Adrenal gland (tissue), 12 donors: Measurements from ENCODE around the gene MVB12B. TPM values are rescaled to one million over a fixed set of nuclear protein-coding genes. Genes with fewer than 3 reads are reported as not detected.

Experiments used
- DNase-seq, 7 donors: peaks; one replicate each; pipeline ENCODE4 v3.0.0-alpha.2; 2019 to 2020
- H3K27ac ChIP-seq, 5 donors: fragments of 200-600 bp; sonication (generic) in 4 of 5; 1 replicate in 3 of 5; 2 replicates in 2 of 5; pipeline versions ENCODE4 v1.5.1 to v1.8.0; 2016 to 2020; ENCODE audit warnings: mild to moderate bottlenecking in 1 of 5
- H3K27me3 ChIP-seq: fragments of 200-600 bp; 2 replicates; pipeline ENCODE4 v1.8.0; 2021
- H3K36me3 ChIP-seq, 2 donors: fragments of 200-600 bp; replicated peaks in 1 of 2; 1 replicate in 1 of 2; 2 replicates in 1 of 2; pipeline versions ENCODE4 v1.5.1 to v1.8.0; 2018 to 2022
- H3K4me1 ChIP-seq, 2 donors: fragments of 200-600 bp; replicated peaks in 1 of 2; 1 replicate in 1 of 2; 2 replicates in 1 of 2; pipeline versions ENCODE4 v1.5.1 to v1.8.0; 2018 to 2021
- H3K4me3 ChIP-seq, 4 donors: fragments of 200-600 bp; sonication (generic) in 3 of 4; one replicate each; pipeline ENCODE4 v1.5.1; 2016 to 2018
- H3K9me3 ChIP-seq, 3 donors: fragments of 200-600 bp; sonication (generic) in 1 of 3; replicated peaks in 1 of 3; 1 replicate in 2 of 3; 2 replicates in 1 of 3; pipeline versions ENCODE4 v1.5.1 to v1.8.0; 2016 to 2021
- CTCF ChIP-seq, 6 experiments: fragments of 450-650 bp in 4 of 6; fragments of 200-600 bp in 2 of 6; sonication (generic) in 1 of 6; IDR thresholded peaks; 1 replicate in 5 of 6; 2 replicates in 1 of 6; pipeline versions ENCODE4 v1.5.1 to v1.8.0; 2016 to 2021; ENCODE audit warnings: antibody characterized with exemption in 6 of 6, mild to moderate bottlenecking in 2 of 6, moderate library complexity in 1 of 6
- POLR2A ChIP-seq, 2 donors: fragments of 450-650 bp; IDR thresholded peaks; one replicate each; pipeline ENCODE4 v1.6.1; 2017; ENCODE audit warnings: antibody characterized with exemption in 2 of 2, mild to moderate bottlenecking in 2 of 2, moderate library complexity in 1 of 2
- WGBS, 4 donors: extraction: QIAGEN DNeasy Blood & Tissue Kit in 2 of 4; methylation state at CpG; one replicate each; pipeline versions ENCODE4 v1.1.5 to v1.1.7; 2013 to 2017; 5-methylcytosine and 5-hydroxymethylcytosine counted together
- intact Hi-C, 2 donors: fragments of 100-400 bp; cut with DNase I; formaldehyde crosslinking; loops; one replicate each; pipeline versions ENCODE4 v1.14.1 to v1.15.0; 2022 to 2023
- polyA plus RNA-seq, 3 donors: library from polyadenylated mRNA; stranded (reverse); fragments of 200-250 nt in 2 of 3; fragments of 350-450 nt in 1 of 3; fragmentation: Illumina TruSeq in 1 of 3; extraction: RNeasy Lipid Tissue Mini Kit (QIAGEN cat#74804) in 1 of 3; gene quantifications; one replicate each; pipeline ENCODE4 v1.2.3, GENCODE V29; 2013 to 2014
- total RNA-seq, 9 donors: library from RNA; depleted of rRNA in 4 of 9; stranded (reverse); fragments of >200 nt in 4 of 9; fragments of 120-200 nt in 1 of 9; fragmentation: NEBNext Ultra II Directional in 1 of 9; extraction: Animal tissue kit (Norgen Biotek cat#: 25700) in 1 of 9; gene quantifications; one replicate each; pipeline versions ENCODE4 v1.1.0 to v1.2.4, GENCODE V29; 2013 to 2023
- donor health status: healthy with polysubstance abuse.
- donor health status: Bipolar disorder and iron deficiency.
- donor health status: DM: yes; HTN: yes; CAD: no.
- donor health status: DM: no; HTN: no; CAD: no.
- donor health status: DM: no; HTN: no; CAD: no.
- donor health status: DM: yes; HTN: yes; CAD: no.

The MVB12B gene
- total and polyA plus RNA-seq, 12 donors, result 3.7 to 20.5 (median 12.8) TPM

- Histone ChIP-seq H3K27ac (no peak overlapping the region), H3K27me3 (no peaks in the 10 kb centered on the region), H3K4me3 (no peak overlapping the region), H3K36me3 (peaks cover 0 to 13% of the 10 kb centered on the region in 2 donors), H3K4me1 (no peaks in the 10 kb centered on the region), H3K9me3 (no peaks in the 10 kb centered on the region)
- 70 to 76% (median 74%) methylated on average over 10 to 26 of the region's 26 CpGs for WGBS, 4 donors
- DNase-seq, result no peak
- intact Hi-C loops, result no loop called here
- TF ChIP-seq POLR2A (IDR thresholded peaks at IDR 0.05), result no peak
- no peak for TF ChIP-seq CTCF (IDR thresholded peaks at IDR 0.05)
Observed at GRCh38 chr9:126507318-126508109, 180.9 kb downstream of the MVB12B start.

GRCh38 chr9:126508171-126508591, 181.6 kb downstream of the MVB12B start:
- H3K9me3 ChIP-seq, result no peaks in the 10 kb centered on the region
- no peaks in the 10 kb centered on the region for H3K27me3 ChIP-seq
- no peak overlapping the region for H3K4me3 ChIP-seq
- H3K27ac ChIP-seq, result no peak overlapping the region
- intact Hi-C loops, result no loop called here
- 73 to 79% (median 76%) methylated on average over 12 of the region's 12 CpGs for WGBS, 4 donors
- TF ChIP-seq CTCF (IDR thresholded peaks at IDR 0.05), result no peak
- no peak for TF ChIP-seq POLR2A (IDR thresholded peaks at IDR 0.05)
- no peaks in the 10 kb centered on the region for H3K4me1 ChIP-seq
- no peak for DNase-seq
- peaks cover 0 to 13% of the 10 kb centered on the region in 2 donors for H3K36me3 ChIP-seq

GRCh38 chr9:126508928-126509327, 182.3 kb downstream of the MVB12B start:
- intact Hi-C loops, result no loop called here
- TF ChIP-seq CTCF (IDR thresholded peaks at IDR 0.05) (no peak), POLR2A (IDR thresholded peaks at IDR 0.05) (no peak)
- H3K36me3 ChIP-seq, result peaks cover 0 to 6% of the 10 kb centered on the region in 2 donors
- no peak overlapping the region for H3K27ac ChIP-seq
- 88 to 94% (median 89%) methylated on average over 2 of the region's 2 CpGs for WGBS, 4 donors
- H3K27me3 ChIP-seq, result peaks cover 2% of the 10 kb centered on the region
- peaks cover 0 to 3% of the 10 kb centered on the region in 2 donors for H3K4me1 ChIP-seq
- DNase-seq, result no peak
- H3K9me3 ChIP-seq, result no peaks in the 10 kb centered on the region
- no peak overlapping the region for H3K4me3 ChIP-seq

- peaks cover 0 to 10% of the 10 kb centered on the region in 2 donors for H3K4me1 ChIP-seq
- intact Hi-C loops, result no loop called here
- no peak for DNase-seq
- TF ChIP-seq POLR2A (IDR thresholded peaks at IDR 0.05) (no peak), CTCF (IDR thresholded peaks at IDR 0.05) (no peak)
- H3K9me3 ChIP-seq, result no peaks in the 10 kb centered on the region
- 76 to 83% (median 83%) methylated on average over 3 to 5 of the region's 5 CpGs for WGBS, 4 donors
- peaks cover 8% of the 10 kb centered on the region for H3K27me3 ChIP-seq
- H3K36me3 ChIP-seq, result no peaks in the 10 kb centered on the region
- H3K4me3 ChIP-seq, result no peak overlapping the region
- no peak overlapping the region for H3K27ac ChIP-seq
Observed at GRCh38 chr9:126509718-126510117, 183.1 kb downstream of the MVB12B start.
